COR-L47 (cell line): ENCODE measurements around the gene DLEC1.
"Not testable (repeated sequence)": the region's sequence is repeated elsewhere in the genome, so short reads cannot be mapped to it uniquely, and the experiment has no call there.

Source experiments
- DNase-seq: peaks from one replicate; lab custom pipeline; 2025; lab: John Stamatoyannopoulos, UW

DLEC1 gene

DNA sequence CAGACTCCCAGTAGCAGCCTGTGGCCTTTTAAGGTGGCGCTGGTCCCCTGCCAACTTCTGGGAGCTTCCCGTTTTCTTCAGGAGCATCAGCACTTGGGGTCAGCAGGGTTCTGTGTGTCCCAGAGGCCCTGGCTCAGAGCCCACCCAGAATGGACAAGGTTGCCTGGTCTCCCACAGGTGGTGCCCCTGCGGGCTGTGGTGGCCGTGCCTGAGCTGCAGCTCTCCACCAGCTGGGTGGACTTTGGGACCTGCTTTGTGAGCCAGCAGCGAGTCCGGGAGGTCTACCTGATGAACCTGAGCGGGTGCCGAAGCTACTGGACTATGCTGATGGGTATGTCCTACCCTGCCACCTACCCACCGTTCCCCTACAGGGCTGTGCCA is 82.4 kb downstream of the DLEC1 start:
- DNase-seq: no peak

DNA sequence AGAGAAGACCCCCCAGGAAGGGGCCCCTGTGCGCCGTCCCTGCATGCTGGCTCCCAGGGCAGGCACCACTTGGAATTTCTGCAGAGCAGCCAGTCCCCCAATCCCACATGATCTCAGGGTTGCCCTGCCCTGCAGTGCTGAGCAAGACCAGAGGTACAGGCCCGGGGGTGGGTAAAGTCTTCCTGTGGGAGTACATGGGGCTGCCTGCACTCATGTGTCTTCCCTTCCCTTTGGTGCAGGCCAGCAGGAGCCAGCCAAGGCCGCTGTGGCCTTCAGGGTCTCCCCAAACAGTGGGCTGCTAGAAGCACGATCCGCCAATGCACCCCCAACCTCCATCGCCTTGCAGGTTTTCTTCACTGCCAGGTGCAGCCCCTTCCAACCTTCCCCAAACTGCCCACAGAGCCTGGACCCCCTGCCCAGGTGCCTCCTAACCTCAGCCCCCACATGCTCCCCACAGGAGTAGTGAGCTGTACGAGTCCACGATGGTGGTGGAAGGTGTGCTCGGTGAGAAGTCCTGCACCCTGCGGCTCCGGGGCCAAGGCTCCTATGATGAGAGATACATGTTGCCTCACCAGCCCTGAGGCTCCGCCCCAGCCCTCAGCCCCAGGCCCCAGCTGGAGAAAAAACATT is 82.9 kb downstream of the DLEC1 start:
- DNase-seq: no peak

DNA sequence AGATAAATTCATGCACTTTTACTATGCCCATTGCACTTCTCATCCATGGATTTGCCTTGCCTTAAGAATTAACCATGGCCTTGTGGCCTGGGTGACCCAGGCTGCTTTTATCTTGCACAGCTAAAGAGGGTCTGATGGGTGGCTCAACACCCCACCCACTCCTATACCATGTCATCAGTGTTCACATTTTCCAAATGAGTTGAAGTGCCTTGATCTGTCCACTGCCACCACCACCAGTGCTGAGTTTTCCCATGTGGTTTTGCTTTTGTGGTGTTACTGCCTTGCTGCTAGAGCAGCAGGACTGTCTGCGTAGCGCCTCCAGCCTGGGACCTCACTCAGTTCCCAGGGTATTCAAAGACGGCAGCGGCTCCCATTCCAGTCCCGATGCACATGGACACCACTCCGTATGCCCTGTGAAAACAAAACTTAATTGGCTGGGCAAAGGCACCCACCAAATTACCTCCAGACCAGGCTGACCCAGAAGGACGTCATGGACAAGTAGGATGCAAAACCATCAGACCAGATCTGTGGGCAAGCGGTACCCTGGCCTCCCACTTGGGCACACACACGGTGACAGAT is 83.8 kb downstream of the DLEC1 start:
- no peak for DNase-seq

DNA sequence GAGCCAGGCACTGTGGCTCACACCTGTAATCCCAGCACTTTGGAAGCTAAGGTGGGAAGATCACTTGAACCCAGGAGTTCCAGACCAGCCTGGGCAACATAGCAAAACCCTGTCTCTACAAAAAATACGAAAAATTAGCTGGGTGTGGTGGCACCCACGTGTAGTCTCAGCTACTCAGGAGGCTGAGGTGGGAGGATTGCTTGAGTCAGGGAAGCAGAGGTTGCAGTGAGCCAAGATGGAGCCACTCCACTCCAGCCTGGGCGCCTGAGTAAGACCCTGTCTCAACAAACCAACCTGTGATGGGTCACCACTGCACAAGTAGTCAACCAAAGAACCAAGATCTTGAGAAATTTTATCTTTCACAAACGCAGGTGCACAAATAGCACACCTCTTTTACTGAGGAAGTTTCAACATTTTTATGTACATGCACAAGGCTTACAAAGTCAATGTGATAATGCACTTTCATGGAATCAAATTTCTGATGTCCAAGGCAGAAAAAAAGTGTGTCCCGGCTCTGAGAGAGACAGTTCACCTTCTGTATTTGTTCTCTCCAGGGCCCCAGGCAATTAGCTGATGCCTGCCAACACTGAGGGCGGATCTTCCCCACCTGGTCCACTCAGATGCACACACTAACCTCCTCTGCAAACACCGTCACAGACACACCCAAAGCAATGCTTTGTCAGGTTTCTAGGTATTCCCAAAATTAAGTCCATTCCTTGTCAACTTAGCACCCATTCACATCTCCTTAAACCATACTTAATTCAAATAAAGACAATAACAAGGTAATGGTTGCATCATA is 85.5 kb downstream of the DLEC1 start:
- DNase-seq: peak; percentile 19

GRCh38 chr3:38125305-38126120 is 86.5 kb downstream of the DLEC1 start:
- DNase-seq: no peak

DNA sequence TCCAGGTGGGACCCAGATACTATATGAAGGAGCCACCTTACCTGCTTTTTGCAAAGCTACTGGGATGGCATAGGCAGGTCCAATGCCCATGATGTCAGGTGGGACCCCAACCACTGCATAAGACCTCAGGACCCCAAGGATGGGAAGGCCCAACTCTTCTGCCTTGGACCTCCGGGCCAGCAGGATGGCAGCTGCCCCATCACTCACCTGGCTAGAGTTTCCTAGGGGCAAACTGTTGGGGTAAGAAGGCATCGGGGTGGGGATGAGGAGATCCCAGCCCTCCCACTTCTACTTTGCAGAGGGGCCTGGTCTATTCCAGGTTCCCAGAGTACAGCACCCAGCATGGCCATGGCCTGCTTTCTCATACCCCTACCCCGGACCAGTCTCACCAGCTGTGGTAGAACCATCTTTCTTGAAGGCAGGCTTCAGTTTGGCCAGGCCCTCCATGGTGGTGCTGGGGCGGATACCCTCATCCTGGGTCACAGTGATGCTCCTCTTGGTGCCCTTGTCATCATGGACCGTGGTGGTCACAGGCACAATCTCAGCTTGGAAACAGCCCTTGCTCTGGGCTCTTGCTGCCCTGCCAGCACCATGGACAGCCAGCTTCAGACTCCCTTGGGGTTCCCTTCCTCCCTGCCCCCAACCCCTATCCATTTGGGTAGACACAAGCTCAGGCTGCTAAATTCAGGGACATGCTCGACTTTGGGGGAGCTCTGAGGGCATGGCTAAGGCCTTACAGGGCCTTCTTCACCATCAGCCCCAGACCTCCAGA is 87.3 kb downstream of the DLEC1 start:
- DNase-seq: no peak

DNA sequence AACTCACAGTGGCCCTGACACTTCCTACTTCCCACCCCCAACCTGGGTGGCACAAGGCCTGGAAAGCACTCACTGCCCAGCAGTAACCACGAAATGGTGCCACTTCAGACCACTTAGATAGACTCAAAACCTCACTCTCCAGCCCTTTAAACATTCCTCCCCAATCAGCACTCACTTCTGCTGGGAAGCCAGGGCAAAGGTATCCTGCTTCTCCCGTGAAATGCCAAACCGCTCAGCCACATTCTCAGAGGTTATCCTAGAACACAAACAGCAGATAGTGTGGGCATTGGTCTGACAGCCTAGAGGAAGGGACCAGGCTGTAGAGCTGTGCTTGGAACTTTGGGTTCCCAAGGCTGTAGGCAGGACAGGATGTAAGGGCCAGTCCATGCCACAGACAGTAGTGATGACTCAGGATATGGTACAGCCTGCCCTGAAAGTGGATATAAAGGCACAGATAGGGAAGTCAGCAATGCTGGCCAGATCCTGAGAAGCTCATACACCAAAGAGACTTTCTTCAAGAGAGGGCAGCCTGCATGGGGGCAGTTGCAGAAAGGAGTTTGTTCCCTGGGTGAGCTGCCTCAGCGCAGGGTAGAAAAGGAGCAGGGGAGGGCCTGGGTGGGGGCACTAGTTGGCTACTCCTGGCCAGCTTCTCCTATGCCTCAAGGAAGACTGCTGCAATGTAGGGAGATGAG is 88.7 kb downstream of the DLEC1 start:
- DNase-seq: no peak

GRCh38 chr3:38128303-38128655 is 89.3 kb downstream of the DLEC1 start:
- no peak for DNase-seq

- no peak for DNase-seq
Observed at GRCh38 chr3:38129058-38129457, 90.0 kb downstream of the DLEC1 start.

- no peak for DNase-seq
Observed at GRCh38 chr3:38130631-38131065, 91.6 kb downstream of the DLEC1 start.

DNA sequence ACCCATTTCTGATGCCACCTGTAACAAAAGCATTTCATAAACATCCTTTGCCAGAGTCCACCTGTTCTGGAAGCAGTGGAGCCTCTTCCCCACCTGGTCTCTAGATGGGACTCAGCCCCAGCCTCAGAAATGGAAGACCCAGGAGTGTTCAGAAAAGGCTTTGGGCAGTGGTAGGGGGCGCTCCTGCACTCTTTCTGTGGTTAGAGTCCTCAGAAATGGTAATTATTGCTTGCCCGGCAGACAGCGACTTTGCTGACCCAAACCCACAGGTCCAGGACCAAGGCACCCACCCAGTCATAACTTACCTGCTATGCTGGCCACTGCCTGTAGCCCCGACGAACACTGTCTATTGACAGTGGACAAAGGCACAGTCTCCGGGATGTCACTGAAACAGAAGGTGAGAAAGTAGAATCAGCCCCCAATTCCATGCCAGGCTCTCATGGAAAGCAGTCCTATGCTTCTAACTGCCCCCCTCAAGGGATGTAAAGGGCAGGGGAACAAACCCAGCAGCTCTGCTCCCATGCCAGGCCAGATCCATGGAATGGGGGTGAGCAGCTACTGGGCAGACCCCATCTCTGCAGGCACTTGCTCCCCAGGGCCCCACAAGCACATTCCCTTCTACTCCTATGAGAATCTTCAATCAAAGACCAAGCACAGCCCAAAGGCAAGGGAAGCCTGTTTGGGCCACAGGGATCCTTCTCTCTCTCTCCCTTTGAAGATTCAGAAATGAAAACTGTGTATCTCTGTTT is 92.8 kb downstream of the DLEC1 start:
- no peak for DNase-seq

GRCh38 chr3:38133209-38133556 is 94.2 kb downstream of the DLEC1 start:
- no peak for DNase-seq

DNA sequence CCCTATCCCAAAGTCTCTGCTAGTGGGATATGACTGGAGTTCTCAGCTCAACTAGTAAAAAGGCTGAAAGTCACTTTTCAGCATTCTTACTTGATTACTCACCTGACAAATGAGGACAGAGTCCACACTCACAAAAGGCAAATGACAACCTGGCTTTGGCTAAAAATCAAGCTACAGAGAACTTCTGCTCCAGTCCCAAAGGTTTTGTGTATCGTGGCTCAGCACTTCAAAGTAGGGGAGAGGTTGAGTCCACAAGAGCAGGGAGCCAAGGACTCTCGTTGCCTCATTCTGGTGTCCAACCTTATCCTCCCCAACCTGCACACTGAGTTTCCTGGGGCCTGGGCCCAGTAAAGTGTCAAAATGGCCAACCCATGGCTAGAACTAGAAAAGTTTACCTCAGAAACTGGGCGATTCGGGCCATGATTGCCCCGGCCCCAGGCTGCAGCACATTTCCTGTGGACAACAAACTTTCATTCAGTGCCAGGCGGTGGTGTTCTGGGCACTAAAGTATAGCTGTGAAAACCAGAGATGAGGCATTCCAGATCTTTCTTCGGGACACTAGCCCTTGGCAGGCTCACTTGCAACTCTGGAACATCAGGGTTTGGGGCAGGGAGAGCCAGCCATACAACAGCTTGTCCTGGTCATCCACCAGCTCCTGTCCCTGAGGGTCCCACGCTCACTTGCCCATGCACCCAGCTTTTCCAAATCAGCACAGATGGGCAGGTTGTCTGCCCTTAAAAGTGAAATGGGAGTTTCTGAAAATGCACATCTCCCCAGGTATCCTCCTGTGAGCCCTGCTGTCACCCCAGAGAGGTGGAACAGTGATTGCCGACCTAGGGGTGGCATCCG is 94.8 kb downstream of the DLEC1 start:
- DNase-seq: no peak

DNA sequence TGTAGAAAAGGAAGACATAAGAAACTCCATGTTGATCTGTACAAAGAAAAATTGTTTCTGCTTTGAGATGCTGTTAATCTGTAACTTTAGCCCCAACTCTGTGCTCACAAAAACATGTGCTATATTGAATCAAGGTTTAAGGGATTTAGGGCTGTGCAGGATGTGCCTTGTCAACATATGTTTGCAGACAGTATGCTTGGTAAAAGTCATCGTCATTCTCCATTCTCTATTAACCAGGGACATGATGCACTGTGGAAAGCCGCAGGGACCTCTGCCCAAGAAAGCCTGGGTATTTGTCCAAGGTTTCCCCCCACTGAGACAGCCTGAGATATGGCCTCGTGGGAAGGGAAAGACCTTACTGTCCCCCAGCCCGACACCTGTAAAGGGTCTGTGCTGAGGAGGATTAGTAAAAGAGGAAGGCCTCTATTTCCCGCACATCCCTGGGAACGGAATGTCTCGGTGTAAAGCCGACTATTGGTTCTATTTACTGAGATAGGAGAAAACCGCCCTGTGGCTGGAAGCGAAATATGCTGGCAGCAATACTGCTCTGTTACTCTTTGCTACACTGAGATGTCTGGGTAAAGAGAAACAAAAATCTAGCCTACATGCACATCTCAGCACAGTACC is 95.6 kb downstream of the DLEC1 start:
- not testable (repeated sequence) for DNase-seq

DNA sequence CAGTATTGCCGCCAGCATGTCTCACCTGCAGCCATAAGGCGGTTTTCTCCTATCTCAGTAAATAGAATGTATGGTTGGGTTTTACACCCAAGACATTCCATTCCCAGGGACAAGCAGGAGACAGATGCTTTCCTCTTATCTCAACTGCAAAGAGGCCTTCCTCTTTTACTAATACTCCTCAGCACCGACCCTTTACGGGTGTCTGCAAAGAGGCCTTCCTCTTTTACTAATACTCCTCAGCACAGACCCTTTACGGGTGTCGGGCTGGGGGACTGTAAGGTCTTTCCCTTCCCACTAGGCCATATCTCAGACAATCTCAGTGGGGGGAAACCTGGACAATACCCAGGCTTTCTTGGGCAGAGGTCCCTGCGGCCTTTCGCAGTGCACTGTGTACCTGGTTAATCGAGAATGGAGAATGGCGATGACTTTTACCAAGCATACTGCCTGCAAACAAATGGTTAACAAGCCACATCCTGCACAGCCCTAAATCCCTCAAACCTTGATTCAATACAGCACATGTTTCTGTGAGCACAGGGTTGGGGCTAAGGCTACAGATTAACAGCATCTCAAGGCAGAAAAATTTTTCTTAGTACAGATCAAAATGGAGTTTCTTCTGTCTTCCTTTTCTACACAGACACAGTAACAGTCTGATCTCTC is 96.7 kb downstream of the DLEC1 start:
- DNase-seq: not testable (repeated sequence)

DNA sequence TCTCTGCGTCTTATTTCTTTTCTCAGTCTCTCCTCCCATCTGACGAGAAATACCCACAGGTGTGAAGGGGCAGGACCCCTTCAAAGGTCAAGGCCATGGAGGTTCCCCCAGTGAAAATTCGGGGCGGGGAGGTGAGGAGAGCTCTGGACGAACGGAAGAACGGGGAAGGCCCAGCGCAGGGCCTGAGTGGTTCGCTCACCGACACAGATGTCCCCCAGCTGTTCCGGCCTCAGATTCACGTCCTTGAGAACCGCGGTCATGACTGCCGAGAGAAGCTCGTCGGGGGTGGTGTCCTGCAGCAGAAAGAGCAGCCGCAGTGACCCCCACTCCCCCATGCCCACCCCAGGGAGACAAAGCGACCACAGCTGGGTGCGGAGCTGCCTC is 97.4 kb downstream of the DLEC1 start:
- no peak for DNase-seq

DNA sequence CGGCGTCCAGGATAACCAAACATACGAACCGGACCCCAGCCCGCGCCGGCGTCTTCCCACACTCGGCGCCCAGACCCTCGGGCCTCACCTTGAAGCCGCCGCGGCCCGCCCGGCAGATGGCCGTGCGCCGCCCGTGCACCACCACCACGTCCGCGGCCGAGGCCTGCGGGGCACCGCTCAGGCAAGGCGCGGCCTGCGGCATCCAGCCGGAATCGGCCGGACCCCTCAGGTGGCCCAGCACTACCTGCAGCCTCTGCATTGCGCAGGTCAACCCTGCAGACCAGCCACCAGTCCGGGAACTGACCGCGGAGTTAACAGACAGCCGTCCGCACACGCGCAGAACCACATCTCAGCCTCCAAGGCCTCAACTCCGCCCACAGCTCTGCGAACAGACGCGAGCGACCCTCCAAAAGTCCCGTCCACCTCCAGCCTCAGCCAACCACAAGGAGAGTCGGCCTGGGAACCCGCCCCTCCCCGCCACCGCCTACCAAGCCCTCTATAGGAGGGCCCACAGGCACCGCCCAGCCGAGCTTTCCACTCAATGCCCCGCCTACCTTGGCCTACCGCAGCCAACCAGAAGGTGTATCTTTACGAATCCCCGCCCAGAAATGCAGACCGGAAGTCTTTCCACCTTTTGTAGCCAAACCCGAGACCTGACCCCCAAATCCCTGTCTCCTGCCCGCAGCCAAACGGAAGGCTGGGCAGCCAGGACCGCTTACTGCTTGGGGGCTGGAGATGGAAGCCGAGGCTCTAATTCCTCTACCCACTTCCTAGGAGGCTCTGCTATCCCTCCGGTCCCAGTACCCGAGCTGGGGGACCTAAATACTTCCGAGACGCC is 98.0 kb downstream of the DLEC1 start, which contains the start of gene ACAA1:
Gene ACAA1, minus strand, starts transcription at position 351 of the 838 bp plus-strand sequence. Its CDS starts 92 bp downstream, at position 259.
- peak; percentile 92 for DNase-seq
